Measurements from ENCODE around the gene IFNGR2. TPM values are rescaled to one million over a fixed set of nuclear protein-coding genes. Genes with fewer than 3 reads are reported as not detected.
A peak's percentile ranks its signal among the peaks of the same experiment; 100 is the strongest.

IFNGR2 gene
- total RNA-seq, 2 donors from 2014 or later, result 53.7 to 128 TPM

GRCh38 chr21:33421713-33422393, 18.6 kb downstream of the IFNGR2 start:
- Histone ChIP-seq H3K36me3 (peaks cover 11% of the 10 kb centered on the region), H3K9me3 (no peaks in the 10 kb centered on the region)
- no peak for TF ChIP-seq CTCF (IDR thresholded peaks at IDR 0.05)

GRCh38 chr21:33424214-33424613, 21.0 kb downstream of the IFNGR2 start:
- Histone ChIP-seq H3K36me3 (peaks cover 11% of the 10 kb centered on the region), H3K27ac (no peak overlapping the region), H3K4me1 (no peaks in the 10 kb centered on the region), H3K9me3 (no peaks in the 10 kb centered on the region), H3K4me3 (no peak overlapping the region), H3K9ac (ENCODE audit: low read depth in 2 of 2, low read length in 2 of 2) (no peak overlapping the region), H3K27me3 (no peaks in the 10 kb centered on the region)
- no peak for DNase-seq
- TF ChIP-seq CTCF (IDR thresholded peaks at IDR 0.05), result no peak
- intact Hi-C loops (cut with DNase I), result no loop called here

More at GRCh38 chr21:33421713-33422393, 18.6 kb downstream of the IFNGR2 start:
- intact Hi-C loops (cut with DNase I), result no loop called here
- Histone ChIP-seq H3K4me1 (no peaks in the 10 kb centered on the region), H3K27me3 (no peaks in the 10 kb centered on the region), H3K9ac (ENCODE audit: low read depth in 2 of 2, low read length in 2 of 2) (no peak overlapping the region), H3K27ac (no peak overlapping the region), H3K4me3 (no peak overlapping the region)
- no peak for DNase-seq

- intact Hi-C loops (cut with DNase I), result no loop called here
- Histone ChIP-seq H3K4me3 (no peak overlapping the region), H3K9me3 (no peaks in the 10 kb centered on the region), H3K27me3 (no peaks in the 10 kb centered on the region), H3K9ac (ENCODE audit: low read depth in 2 of 2, low read length in 2 of 2) (no peak overlapping the region), H3K4me1 (no peaks in the 10 kb centered on the region), H3K36me3 (peaks cover 15% of the 10 kb centered on the region), H3K27ac (no peak overlapping the region)
- TF ChIP-seq CTCF (IDR thresholded peaks at IDR 0.05), result no peak
- DNase-seq, result no peak
Measured at GRCh38 chr21:33425825-33426224, 22.6 kb downstream of the IFNGR2 start.

DNA sequence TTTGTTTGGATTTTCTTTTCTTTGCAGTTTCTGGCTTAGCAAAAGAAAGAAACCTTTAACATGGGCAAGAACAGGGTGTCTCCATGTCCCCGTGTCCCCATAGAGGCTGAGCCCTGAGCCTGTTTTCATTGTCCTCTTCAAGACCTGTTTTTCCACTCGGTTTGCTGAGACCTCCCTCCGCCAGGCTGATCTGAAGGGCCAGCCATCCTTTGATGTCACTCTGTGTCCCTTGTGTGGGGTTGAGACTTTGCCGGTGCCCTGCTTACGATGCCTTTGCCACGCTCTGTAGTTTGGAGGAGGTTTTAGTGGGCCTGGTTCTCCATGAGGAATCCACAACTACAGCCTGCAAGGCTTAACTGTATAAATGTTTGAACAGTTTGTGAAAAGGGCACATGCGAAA, 23.8 kb downstream of the IFNGR2 start:
- no peak for DNase-seq
- no peaks in the 10 kb centered on the region for H3K27me3 ChIP-seq
- no peak overlapping the region for H3K9ac ChIP-seq (ENCODE audit: low read depth in 2 of 2, low read length in 2 of 2)
- no peak for TF ChIP-seq CTCF (IDR thresholded peaks at IDR 0.05)
- no peaks in the 10 kb centered on the region for H3K9me3 ChIP-seq
- no peak overlapping the region for H3K27ac ChIP-seq
- H3K4me1 ChIP-seq, result no peaks in the 10 kb centered on the region
- intact Hi-C loops (cut with DNase I), result no loop called here
- no peak overlapping the region for H3K4me3 ChIP-seq
- peaks cover 8% of the 10 kb centered on the region for H3K36me3 ChIP-seq

GRCh38 chr21:33428669-33429068, 25.5 kb downstream of the IFNGR2 start:
- H3K4me1 ChIP-seq, result no peaks in the 10 kb centered on the region
- intact Hi-C loops (cut with DNase I), result no loop called here
- no peak for DNase-seq
- H3K36me3 ChIP-seq, result peaks cover 9% of the 10 kb centered on the region
- H3K9me3 ChIP-seq, result no peaks in the 10 kb centered on the region
- peak overlapping the region; percentile 2 for H3K27ac ChIP-seq
- no peak for TF ChIP-seq CTCF (IDR thresholded peaks at IDR 0.05)
- no peak overlapping the region for H3K9ac ChIP-seq (ENCODE audit: low read depth in 2 of 2, low read length in 2 of 2)
- H3K4me3 ChIP-seq, result no peak overlapping the region
- H3K27me3 ChIP-seq, result no peaks in the 10 kb centered on the region
